ENCODE results near the gene NCOA5. TPM values are rescaled to one million over a fixed set of nuclear protein-coding genes. Genes with fewer than 3 reads are reported as not detected.
A peak's percentile ranks its signal among the peaks of the same experiment; 100 is the strongest.

Gene NCOA5
- total and polyA plus RNA-seq, 2 experiments from 2014 or later = 8.4 to 22.8 TPM

- H3K36me3 Mint-ChIP-seq (ENCODE audit: low read depth) = peaks cover 20% of the 10 kb centered on the region
- H3K4me1 Mint-ChIP-seq = peaks cover 5% of the 10 kb centered on the region; the same call in 2 of the 3 replicates
- Histone ChIP-seq H3F3A (replicated peaks; ENCODE audit: low read depth) (0 out of 2 replicates have a peak, but pooled peaks cover 3% of the 10 kb centered on the region), H3K79me2 (replicated peaks; ENCODE audit: insufficient read depth) (no peaks in the 10 kb centered on the region), H3K27ac (ENCODE audit: low read depth) (no peak overlapping the region), H3K36me3 (ENCODE audit: insufficient read depth) (no peaks in the 10 kb centered on the region), H3K4me2 (peak overlapping the region; percentile 95; the same call in 1 of the 2 replicates), H3K9me2 (ENCODE audit: insufficient read depth) (no peaks in the 10 kb centered on the region), H3K4me3 (peak overlapping the region; percentile 78; the same call in 1 of the 2 replicates), H4K20me1 (replicated peaks; ENCODE audit: insufficient read depth) (peaks cover 19% of the 10 kb centered on the region; the same call in 1 of the 2 replicates), H3K27me3 (ENCODE audit: insufficient read depth) (peaks cover 27% of the 10 kb centered on the region), H2AFZ (no peak overlapping the region), H3K4me1 (ENCODE audit: insufficient read depth) (peaks cover 7% of the 10 kb centered on the region)
- ATAC-seq = no peak
- no peaks in the 10 kb centered on the region for H3K9me3 Mint-ChIP-seq
- no peak overlapping the region for H3K27ac Mint-ChIP-seq
- TF ChIP-seq, protein P1, sequence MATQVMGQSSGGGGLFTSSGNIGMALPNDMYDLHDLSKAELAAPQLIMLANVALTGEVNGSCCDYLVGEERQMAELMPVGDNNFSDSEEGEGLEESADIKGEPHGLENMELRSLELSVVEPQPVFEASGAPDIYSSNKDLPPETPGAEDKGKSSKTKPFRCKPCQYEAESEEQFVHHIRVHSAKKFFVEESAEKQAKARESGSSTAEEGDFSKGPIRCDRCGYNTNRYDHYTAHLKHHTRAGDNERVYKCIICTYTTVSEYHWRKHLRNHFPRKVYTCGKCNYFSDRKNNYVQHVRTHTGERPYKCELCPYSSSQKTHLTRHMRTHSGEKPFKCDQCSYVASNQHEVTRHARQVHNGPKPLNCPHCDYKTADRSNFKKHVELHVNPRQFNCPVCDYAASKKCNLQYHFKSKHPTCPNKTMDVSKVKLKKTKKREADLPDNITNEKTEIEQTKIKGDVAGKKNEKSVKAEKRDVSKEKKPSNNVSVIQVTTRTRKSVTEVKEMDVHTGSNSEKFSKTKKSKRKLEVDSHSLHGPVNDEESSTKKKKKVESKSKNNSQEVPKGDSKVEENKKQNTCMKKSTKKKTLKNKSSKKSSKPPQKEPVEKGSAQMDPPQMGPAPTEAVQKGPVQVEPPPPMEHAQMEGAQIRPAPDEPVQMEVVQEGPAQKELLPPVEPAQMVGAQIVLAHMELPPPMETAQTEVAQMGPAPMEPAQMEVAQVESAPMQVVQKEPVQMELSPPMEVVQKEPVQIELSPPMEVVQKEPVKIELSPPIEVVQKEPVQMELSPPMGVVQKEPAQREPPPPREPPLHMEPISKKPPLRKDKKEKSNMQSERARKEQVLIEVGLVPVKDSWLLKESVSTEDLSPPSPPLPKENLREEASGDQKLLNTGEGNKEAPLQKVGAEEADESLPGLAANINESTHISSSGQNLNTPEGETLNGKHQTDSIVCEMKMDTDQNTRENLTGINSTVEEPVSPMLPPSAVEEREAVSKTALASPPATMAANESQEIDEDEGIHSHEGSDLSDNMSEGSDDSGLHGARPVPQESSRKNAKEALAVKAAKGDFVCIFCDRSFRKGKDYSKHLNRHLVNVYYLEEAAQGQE (IDR thresholded peaks at IDR 0.05; ENCODE audit: unreplicated experiment) = no peak
- TF ChIP-seq, protein P2, sequence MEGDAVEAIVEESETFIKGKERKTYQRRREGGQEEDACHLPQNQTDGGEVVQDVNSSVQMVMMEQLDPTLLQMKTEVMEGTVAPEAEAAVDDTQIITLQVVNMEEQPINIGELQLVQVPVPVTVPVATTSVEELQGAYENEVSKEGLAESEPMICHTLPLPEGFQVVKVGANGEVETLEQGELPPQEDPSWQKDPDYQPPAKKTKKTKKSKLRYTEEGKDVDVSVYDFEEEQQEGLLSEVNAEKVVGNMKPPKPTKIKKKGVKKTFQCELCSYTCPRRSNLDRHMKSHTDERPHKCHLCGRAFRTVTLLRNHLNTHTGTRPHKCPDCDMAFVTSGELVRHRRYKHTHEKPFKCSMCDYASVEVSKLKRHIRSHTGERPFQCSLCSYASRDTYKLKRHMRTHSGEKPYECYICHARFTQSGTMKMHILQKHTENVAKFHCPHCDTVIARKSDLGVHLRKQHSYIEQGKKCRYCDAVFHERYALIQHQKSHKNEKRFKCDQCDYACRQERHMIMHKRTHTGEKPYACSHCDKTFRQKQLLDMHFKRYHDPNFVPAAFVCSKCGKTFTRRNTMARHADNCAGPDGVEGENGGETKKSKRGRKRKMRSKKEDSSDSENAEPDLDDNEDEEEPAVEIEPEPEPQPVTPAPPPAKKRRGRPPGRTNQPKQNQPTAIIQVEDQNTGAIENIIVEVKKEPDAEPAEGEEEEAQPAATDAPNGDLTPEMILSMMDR (conservative IDR thresholded peaks at IDR 0.05; ENCODE audit: low read depth in 2 of 2) = no peak
- TF ChIP-seq JUNB (IDR thresholded peaks at IDR 0.05; ENCODE audit: unreplicated experiment) (no peak), EZH2 (IDR thresholded peaks at IDR 0.05; ENCODE audit: low read depth, unreplicated experiment) (no peak), CREB1 (CRISPR knock-in tag; IDR thresholded peaks at IDR 0.05; ENCODE audit: low read depth) (no peak), ZNF114 (CRISPR knock-in tag; IDR thresholded peaks at IDR 0.05) (no peak)
- peaks cover 14% of the 10 kb centered on the region for H3K27me3 Mint-ChIP-seq (ENCODE audit: insufficient read depth, low read depth, poor library complexity)
- no peak for DNase-seq (ENCODE audit: low spot score)
- no peak overlapping the region for H3K4me3 Mint-ChIP-seq
Observed at GRCh38 chr20:46119547-46119946, 29.8 kb upstream of the NCOA5 start.

DNA sequence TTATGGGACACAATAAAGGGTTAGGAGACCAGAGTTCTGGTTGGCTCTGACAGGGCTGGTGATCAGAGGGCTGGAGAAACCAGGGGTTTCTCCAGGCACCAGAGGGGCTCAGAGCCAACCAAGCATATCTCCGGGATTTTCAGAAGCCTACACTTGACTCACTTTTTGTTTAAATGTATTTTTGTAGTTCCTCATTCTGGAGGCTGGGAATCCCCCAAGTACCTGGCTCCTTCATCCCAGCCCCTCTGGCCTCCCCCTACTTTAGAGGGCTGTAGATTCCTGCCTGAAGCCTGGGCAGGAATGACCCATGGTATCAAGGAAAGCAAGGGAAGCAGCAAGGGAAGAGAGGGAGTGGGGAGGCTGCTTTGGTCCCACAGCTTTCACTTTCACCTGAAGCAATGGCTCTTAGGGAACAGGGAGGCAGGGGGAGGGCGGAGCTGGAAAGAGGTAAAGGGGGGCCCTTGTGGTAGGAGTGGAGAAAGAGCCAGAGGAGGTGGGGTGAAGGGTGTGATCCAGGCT is 29.3 kb upstream of the NCOA5 start:
- Mint-ChIP-seq H3K27me3 (ENCODE audit: insufficient read depth, low read depth, poor library complexity) (peaks cover 14% of the 10 kb centered on the region), H3K4me1 (peaks cover 5% of the 10 kb centered on the region; the same call in 2 of the 3 replicates), H3K36me3 (ENCODE audit: low read depth) (peaks cover 16% of the 10 kb centered on the region), H3K9me3 (no peaks in the 10 kb centered on the region), H3K27ac (no peak overlapping the region), H3K4me3 (peak overlapping the region; percentile 90)
- TF ChIP-seq JUNB (IDR thresholded peaks at IDR 0.05; ENCODE audit: unreplicated experiment) (no peak), ZNF462 (CRISPR knock-in tag; IDR thresholded peaks at IDR 0.05) (no peak)
- H3K79me2 ChIP-seq (replicated peaks; ENCODE audit: insufficient read depth) = no peaks in the 10 kb centered on the region
- no peaks in the 10 kb centered on the region for H3K9me2 ChIP-seq (ENCODE audit: insufficient read depth)
- H3K27ac ChIP-seq (ENCODE audit: low read depth) = no peak overlapping the region
- no peak for DNase-seq (ENCODE audit: low spot score)
- ATAC-seq = no peak
- no peaks in the 10 kb centered on the region for H3K36me3 ChIP-seq (ENCODE audit: insufficient read depth)
- H3K4me2 ChIP-seq = peak overlapping the region; percentile 95
- H4K20me1 ChIP-seq (replicated peaks; ENCODE audit: insufficient read depth) = peaks cover 19% of the 10 kb centered on the region; the same call in 1 of the 2 replicates
- 0 out of 2 replicates have a peak, but pooled peaks cover 3% of the 10 kb centered on the region for H3F3A ChIP-seq (replicated peaks; ENCODE audit: low read depth)
- H3K27me3 ChIP-seq (ENCODE audit: insufficient read depth) = peaks cover 27% of the 10 kb centered on the region
- peak overlapping the region; percentile 78 for H3K4me3 ChIP-seq
- 0 out of 2 replicates have a peak overlapping the region, but pooled peaks have one; percentile 74 for H2AFZ ChIP-seq
- H3K4me1 ChIP-seq (ENCODE audit: insufficient read depth) = peaks cover 7% of the 10 kb centered on the region
